ENCODE results near the gene FBRSL1. TPM values are rescaled to one million over a fixed set of nuclear protein-coding genes. Genes with fewer than 3 reads are reported as not detected.

Gene FBRSL1
- total RNA-seq, 3 donors from 2014 or later (not counting 1 experiment from before 2014, with no cell fraction given) = 67.5 to 78.0 (median 76.2) TPM

DNA sequence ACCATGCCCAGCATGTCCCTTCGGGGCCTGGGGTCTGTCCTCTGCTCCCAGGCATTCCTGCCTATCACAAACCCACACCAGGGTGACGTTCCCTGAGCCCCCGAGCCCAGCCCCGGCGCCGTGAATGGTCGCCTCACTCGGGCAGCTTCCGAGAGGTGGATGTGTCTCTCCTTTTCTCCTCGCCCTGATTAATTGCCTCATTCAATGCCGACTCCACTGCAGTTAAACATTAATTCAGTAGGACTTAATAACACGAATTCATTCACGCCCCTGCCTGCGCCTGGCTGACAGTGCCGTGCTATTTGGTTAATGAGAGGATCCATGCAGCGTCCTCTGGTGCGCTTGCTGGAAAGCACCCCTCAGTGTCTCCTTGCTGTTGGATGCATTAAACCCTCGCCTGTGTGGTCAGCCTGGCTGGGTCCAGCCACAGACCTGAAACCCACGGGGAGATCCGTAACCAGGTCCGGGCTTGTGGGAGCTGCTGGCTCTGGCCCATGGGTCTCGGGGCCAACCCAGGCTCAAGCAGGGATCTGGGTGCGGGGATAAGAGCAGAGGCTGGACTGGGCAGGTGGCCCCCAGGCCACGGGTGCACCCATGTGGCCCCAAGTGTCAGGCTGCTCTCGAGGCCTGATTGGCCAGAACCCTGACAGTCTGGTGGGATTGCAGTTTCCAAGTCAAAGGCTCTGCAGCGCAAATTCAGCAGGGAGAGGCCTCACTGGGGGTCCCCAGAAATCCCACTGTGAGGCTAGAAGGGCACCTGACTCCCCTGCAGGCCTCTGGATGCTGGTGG lies 55.4 kb downstream of the FBRSL1 start:
- DNase-seq = no peak
- Mint-ChIP-seq H3K9me3 (no peaks in the 10 kb centered on the region), H3K27me3 (ENCODE audit: low read depth in 2 of 2) (no peaks in the 10 kb centered on the region), H3K36me3 (no peaks in the 10 kb centered on the region), H3K4me1 (peaks cover 0 to 10% of the 10 kb centered on the region in 2 donors), H3K4me3 (no peak overlapping the region), H3K27ac (no peak overlapping the region)
- Histone ChIP-seq H3K4me3 (ENCODE audit: low read length) (no peak overlapping the region), H3K4me1 (ENCODE audit: control insufficient read depth, insufficient read depth, low read length) (peaks cover 11% of the 10 kb centered on the region), H3K27ac (ENCODE audit: low read length) (no peak overlapping the region), H3K9me3 (ENCODE audit: control insufficient read depth, insufficient read depth, low read length) (no peaks in the 10 kb centered on the region), H3K36me3 (ENCODE audit: control insufficient read depth, insufficient read depth, low read length) (peaks cover 6% of the 10 kb centered on the region), H3K27me3 (ENCODE audit: control insufficient read depth, insufficient read depth, low read length) (no peaks in the 10 kb centered on the region)
- TF ChIP-seq CTCF (IDR thresholded peaks at IDR 0.05) = no peak
- no peak for ATAC-seq
- intact Hi-C loops (cut with micrococcal nuclease) = no loop called here
- 98% methylated on average over 26 of the region's 26 CpGs for WGBS (ENCODE audit: insufficient coverage)

- WGBS (ENCODE audit: insufficient coverage) = 95% methylated on average over 13 of the region's 13 CpGs
- no peak for ATAC-seq
- intact Hi-C loops (cut with micrococcal nuclease) = no loop called here
- Histone ChIP-seq H3K27me3 (ENCODE audit: control insufficient read depth, insufficient read depth, low read length) (no peaks in the 10 kb centered on the region), H3K36me3 (ENCODE audit: control insufficient read depth, insufficient read depth, low read length) (peaks cover 6% of the 10 kb centered on the region), H3K9me3 (ENCODE audit: control insufficient read depth, insufficient read depth, low read length) (no peaks in the 10 kb centered on the region), H3K4me3 (ENCODE audit: low read length) (no peak overlapping the region), H3K4me1 (ENCODE audit: control insufficient read depth, insufficient read depth, low read length) (peaks cover 11% of the 10 kb centered on the region), H3K27ac (ENCODE audit: low read length) (no peak overlapping the region)
- no peak overlapping the region for H3K27ac Mint-ChIP-seq
- no peak for DNase-seq
- no peaks in the 10 kb centered on the region for H3K9me3 Mint-ChIP-seq
- no peak overlapping the region for H3K4me3 Mint-ChIP-seq
- peaks cover 0 to 10% of the 10 kb centered on the region in 2 donors for H3K4me1 Mint-ChIP-seq
- no peak for TF ChIP-seq CTCF (IDR thresholded peaks at IDR 0.05)
- no peaks in the 10 kb centered on the region for H3K36me3 Mint-ChIP-seq
- H3K27me3 Mint-ChIP-seq (ENCODE audit: low read depth in 2 of 2) = no peaks in the 10 kb centered on the region
Measured at GRCh38 chr12:132545955-132546354, 56.0 kb downstream of the FBRSL1 start.

DNA sequence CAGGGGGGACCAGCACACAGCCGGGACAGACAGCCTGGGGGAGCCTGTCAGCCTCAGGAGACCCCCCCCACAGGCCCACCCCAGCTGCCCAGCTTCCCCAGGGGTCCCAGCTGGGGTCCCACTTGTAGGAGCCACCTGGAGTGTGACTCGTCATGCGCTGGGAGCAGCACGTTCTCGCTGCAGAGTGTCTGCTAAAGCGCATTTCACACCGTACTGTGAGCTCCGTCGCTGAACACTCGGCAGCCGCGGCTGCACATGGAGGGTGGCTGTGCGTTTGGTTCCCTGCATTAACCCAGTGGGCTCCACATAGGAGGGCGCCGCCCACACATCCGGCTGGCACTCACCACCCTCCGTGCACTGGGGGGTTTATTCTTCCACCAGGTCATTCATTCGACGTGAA lies 56.7 kb downstream of the FBRSL1 start:
- WGBS (ENCODE audit: insufficient coverage) = 95% methylated on average over 19 of the region's 19 CpGs
- peaks cover 0 to 10% of the 10 kb centered on the region in 2 donors for H3K4me1 Mint-ChIP-seq

More for the DNA sequence above, 56.7 kb downstream of the FBRSL1 start:
- H3K4me3 ChIP-seq (ENCODE audit: low read length) = no peak overlapping the region
- no peaks in the 10 kb centered on the region for H3K9me3 ChIP-seq (ENCODE audit: control insufficient read depth, insufficient read depth, low read length)
- Mint-ChIP-seq H3K27me3 (ENCODE audit: low read depth in 2 of 2) (no peaks in the 10 kb centered on the region), H3K9me3 (no peaks in the 10 kb centered on the region), H3K4me3 (no peak overlapping the region), H3K27ac (no peak overlapping the region), H3K36me3 (no peaks in the 10 kb centered on the region)
- H3K36me3 ChIP-seq (ENCODE audit: control insufficient read depth, insufficient read depth, low read length) = peaks cover 6% of the 10 kb centered on the region
- no peak overlapping the region for H3K27ac ChIP-seq (ENCODE audit: low read length)
- peaks cover 11% of the 10 kb centered on the region for H3K4me1 ChIP-seq (ENCODE audit: control insufficient read depth, insufficient read depth, low read length)
- no peaks in the 10 kb centered on the region for H3K27me3 ChIP-seq (ENCODE audit: control insufficient read depth, insufficient read depth, low read length)
- TF ChIP-seq CTCF (IDR thresholded peaks at IDR 0.05) = no peak
- DNase-seq = no peak
- no peak for ATAC-seq
- intact Hi-C loops (cut with micrococcal nuclease) = no loop called here

Data from natural killer cell (primary cell).